ENCODE measurements around the gene AMH.
A peak's percentile ranks its signal among the peaks of the same experiment; 100 is the strongest.

GRCh38 chr19:2254064-2254872 lies 5.1 kb downstream of the AMH start:
- TF ChIP-seq CTCF (IDR thresholded peaks at IDR 0.05) (peak; percentile 46; the same call in 1 of the 2 replicates), ZNF138 (CRISPR knock-in tag; conservative IDR thresholded peaks at IDR 0.05) (no peak), NR2C2 (CRISPR knock-in tag; IDR thresholded peaks at IDR 0.05) (no peak), MXD4 (CRISPR knock-in tag; IDR thresholded peaks at IDR 0.05; ENCODE audit: borderline replicate concordance) (no peak), ZNF317 (CRISPR knock-in tag; IDR thresholded peaks at IDR 0.05; ENCODE audit: borderline replicate concordance, low read depth) (no peak)
- TF ChIP-seq, protein P1, sequence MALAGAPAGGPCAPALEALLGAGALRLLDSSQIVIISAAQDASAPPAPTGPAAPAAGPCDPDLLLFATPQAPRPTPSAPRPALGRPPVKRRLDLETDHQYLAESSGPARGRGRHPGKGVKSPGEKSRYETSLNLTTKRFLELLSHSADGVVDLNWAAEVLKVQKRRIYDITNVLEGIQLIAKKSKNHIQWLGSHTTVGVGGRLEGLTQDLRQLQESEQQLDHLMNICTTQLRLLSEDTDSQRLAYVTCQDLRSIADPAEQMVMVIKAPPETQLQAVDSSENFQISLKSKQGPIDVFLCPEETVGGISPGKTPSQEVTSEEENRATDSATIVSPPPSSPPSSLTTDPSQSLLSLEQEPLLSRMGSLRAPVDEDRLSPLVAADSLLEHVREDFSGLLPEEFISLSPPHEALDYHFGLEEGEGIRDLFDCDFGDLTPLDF (CRISPR knock-in tag; IDR thresholded peaks at IDR 0.05), result no peak
- TF ChIP-seq, protein P2, sequence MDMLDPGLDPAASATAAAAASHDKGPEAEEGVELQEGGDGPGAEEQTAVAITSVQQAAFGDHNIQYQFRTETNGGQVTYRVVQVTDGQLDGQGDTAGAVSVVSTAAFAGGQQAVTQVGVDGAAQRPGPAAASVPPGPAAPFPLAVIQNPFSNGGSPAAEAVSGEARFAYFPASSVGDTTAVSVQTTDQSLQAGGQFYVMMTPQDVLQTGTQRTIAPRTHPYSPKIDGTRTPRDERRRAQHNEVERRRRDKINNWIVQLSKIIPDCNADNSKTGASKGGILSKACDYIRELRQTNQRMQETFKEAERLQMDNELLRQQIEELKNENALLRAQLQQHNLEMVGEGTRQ (CRISPR knock-in tag; IDR thresholded peaks at IDR 0.05), result no peak

Data from WTC11 (cell line).